Vagina (tissue), 2 donors: ENCODE results near the gene PRDM5. TPM values are rescaled to one million over a fixed set of nuclear protein-coding genes. Genes with fewer than 3 reads are reported as not detected.

Experiments
- DNase-seq, 2 donors: peaks; one replicate each; pipeline ENCODE4 v3.0.0-alpha.2; 2017; ENCODE audit errors: extremely low spot score in 2 of 2
- H3K27ac ChIP-seq: fragments of 200-600 bp; sonication (generic); one replicate; pipeline ENCODE4 v1.5.1; 2019
- H3K27me3 ChIP-seq: fragments of 200-600 bp; sonication (generic); one replicate; pipeline ENCODE4 v1.5.1; 2019
- H3K36me3 ChIP-seq, 2 donors: fragments of 200-600 bp; sonication (generic); one replicate each; pipeline ENCODE4 v1.5.1; 2017 to 2019
- H3K4me1 ChIP-seq: fragments of 200-600 bp; sonication (generic); one replicate; pipeline ENCODE4 v1.5.1; 2019
- H3K4me3 ChIP-seq, 2 donors: fragments of 200-600 bp; sonication (generic); 1 replicate in 1 of 2; 2 replicates in 1 of 2; pipeline ENCODE4 v1.5.1; 2016 to 2019
- H3K9me3 ChIP-seq: fragments of 200-600 bp; sonication (generic); one replicate; pipeline ENCODE4 v1.5.1; 2019
- POLR2A ChIP-seq, 2 donors: fragments of 450-650 bp; IDR thresholded peaks; one replicate each; pipeline ENCODE4 v1.6.1; 2017; ENCODE audit warnings: antibody characterized with exemption in 2 of 2, mild to moderate bottlenecking in 2 of 2, moderate library complexity in 2 of 2
- POLR2AphosphoS5 ChIP-seq, 2 donors: sonication (generic); formaldehyde crosslinking; IDR thresholded peaks; one replicate each; pipeline ENCODE4 v1.9.0; 2017; ENCODE audit warnings: antibody characterized with exemption in 2 of 2, mild to moderate bottlenecking in 2 of 2, low read depth in 1 of 2; ENCODE audit not compliant: insufficient read depth in 1 of 2
- intact Hi-C: fragments of 100-400 bp; cut with DNase I; formaldehyde crosslinking; loops from one replicate; pipeline ENCODE4 v1.15.1; 2023
- total RNA-seq: library from RNA; depleted of rRNA; stranded (reverse); fragments of >200 nt; gene quantifications from one replicate; pipeline ENCODE4 v1.2.3, GENCODE V29; 2016
- TF ChIP-seq, protein P1 (sequence below), 3 experiments: fragments of 450-650 bp in 2 of 3; fragments of 200-600 bp in 1 of 3; sonication (generic) in 1 of 3; IDR thresholded peaks; one replicate each; pipeline ENCODE4 v1.5.1; 2017 to 2019; ENCODE audit warnings: antibody characterized with exemption in 3 of 3, mild to moderate bottlenecking in 2 of 3, moderate library complexity in 2 of 3

The PRDM5 gene
- total RNA-seq, 1 donor from 2014 or later, result 15.2 TPM

DNA sequence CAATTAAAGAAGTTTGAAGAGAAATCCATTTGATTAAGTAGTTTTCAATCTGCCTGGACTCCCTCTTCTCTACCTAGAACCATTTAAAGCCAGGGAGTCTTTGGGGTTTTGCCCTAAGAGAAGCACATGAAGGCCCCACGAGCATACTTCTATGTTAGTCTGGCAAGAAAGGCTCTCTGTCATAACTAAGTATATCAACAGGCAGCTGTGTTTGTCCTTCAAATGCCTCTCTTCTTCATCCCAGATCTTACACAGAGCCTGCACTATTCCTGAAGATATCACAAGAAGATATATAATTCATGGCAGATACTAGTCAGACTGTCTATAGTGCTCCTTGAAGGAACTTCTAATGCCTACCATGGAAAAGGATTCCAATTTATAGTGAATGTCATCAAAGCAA is 206.2 kb downstream of the PRDM5 start:
- no peaks in the 10 kb centered on the region for H3K27me3 ChIP-seq
- H3K9me3 ChIP-seq, result no peaks in the 10 kb centered on the region
- TF ChIP-seq POLR2AphosphoS5 (IDR thresholded peaks at IDR 0.05; ENCODE audit: insufficient read depth in 1 of 2, low read depth in 1 of 2) (no peak), POLR2A (IDR thresholded peaks at IDR 0.05) (no peak)
- TF ChIP-seq, protein P1, sequence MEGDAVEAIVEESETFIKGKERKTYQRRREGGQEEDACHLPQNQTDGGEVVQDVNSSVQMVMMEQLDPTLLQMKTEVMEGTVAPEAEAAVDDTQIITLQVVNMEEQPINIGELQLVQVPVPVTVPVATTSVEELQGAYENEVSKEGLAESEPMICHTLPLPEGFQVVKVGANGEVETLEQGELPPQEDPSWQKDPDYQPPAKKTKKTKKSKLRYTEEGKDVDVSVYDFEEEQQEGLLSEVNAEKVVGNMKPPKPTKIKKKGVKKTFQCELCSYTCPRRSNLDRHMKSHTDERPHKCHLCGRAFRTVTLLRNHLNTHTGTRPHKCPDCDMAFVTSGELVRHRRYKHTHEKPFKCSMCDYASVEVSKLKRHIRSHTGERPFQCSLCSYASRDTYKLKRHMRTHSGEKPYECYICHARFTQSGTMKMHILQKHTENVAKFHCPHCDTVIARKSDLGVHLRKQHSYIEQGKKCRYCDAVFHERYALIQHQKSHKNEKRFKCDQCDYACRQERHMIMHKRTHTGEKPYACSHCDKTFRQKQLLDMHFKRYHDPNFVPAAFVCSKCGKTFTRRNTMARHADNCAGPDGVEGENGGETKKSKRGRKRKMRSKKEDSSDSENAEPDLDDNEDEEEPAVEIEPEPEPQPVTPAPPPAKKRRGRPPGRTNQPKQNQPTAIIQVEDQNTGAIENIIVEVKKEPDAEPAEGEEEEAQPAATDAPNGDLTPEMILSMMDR (IDR thresholded peaks at IDR 0.05), result no peak
- DNase-seq, result no peak
- H3K4me1 ChIP-seq, result no peaks in the 10 kb centered on the region
- no peaks in the 10 kb centered on the region for H3K36me3 ChIP-seq
- no peak overlapping the region for H3K4me3 ChIP-seq
- intact Hi-C loops, result no loop called here
- no peak overlapping the region for H3K27ac ChIP-seq

DNA sequence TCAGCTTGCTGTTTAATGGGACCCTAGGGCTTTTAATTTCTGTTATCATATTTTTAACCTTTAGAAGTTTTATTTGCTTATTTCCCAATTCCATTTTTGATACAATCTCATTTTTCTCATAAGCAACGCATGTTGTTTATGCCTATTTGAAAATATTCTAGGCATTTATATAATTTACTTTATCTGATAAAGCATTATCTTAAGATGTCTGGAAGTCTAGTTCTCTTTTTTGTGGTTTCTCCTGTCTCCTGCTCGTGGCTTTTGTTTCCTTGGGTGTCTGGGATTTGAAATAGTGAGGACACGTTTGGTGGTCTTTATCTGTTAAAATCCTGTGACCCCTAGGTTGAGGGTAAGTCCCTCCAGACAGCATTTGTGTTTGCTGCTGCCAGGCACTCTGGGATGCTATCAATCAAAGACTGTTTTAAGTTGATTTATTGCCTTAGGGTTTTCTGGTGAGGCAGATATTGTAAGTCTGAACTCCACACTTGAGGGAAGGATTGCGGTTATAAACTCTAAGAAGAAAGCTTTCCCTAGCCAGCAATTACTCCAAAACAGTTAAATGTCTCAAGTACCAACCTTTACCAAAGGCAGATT is 208.0 kb downstream of the PRDM5 start:
- Histone ChIP-seq H3K4me1 (no peaks in the 10 kb centered on the region), H3K27ac (no peak overlapping the region), H3K9me3 (no peaks in the 10 kb centered on the region), H3K27me3 (no peaks in the 10 kb centered on the region), H3K36me3 (no peaks in the 10 kb centered on the region), H3K4me3 (no peak overlapping the region)
- TF ChIP-seq, protein P1 (IDR thresholded peaks at IDR 0.05), result no peak
- TF ChIP-seq POLR2A (IDR thresholded peaks at IDR 0.05) (no peak), POLR2AphosphoS5 (IDR thresholded peaks at IDR 0.05; ENCODE audit: insufficient read depth in 1 of 2, low read depth in 1 of 2) (no peak)
- intact Hi-C loops, result no loop called here
- DNase-seq, result no peak

DNA sequence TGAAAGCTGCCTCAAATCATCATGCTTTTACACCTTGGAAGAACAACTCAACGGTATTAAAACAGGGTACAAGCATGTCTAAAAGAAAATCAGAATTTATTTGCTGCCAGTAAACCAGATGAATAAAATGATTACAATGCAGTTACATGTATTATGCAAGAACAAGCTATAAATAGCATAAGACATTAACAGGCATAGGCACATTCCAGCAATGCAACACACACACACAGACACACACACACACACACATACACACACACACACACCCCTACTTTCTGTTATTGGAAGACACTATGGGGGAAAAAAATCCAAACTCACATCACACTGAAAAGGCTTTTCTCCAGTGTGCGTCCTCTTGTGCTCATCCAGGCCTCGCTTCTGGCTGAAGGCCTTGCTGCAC is 212.5 kb downstream of the PRDM5 start:
- no peak overlapping the region for H3K4me3 ChIP-seq
- no peak for DNase-seq
- H3K27ac ChIP-seq, result no peak overlapping the region
- intact Hi-C loops, result no loop called here
- H3K9me3 ChIP-seq, result no peaks in the 10 kb centered on the region
- H3K4me1 ChIP-seq, result no peaks in the 10 kb centered on the region
- H3K36me3 ChIP-seq, result peaks cover 0 to 7% of the 10 kb centered on the region in 2 donors
- TF ChIP-seq, protein P1 (IDR thresholded peaks at IDR 0.05), result no peak
- TF ChIP-seq POLR2AphosphoS5 (IDR thresholded peaks at IDR 0.05; ENCODE audit: insufficient read depth in 1 of 2, low read depth in 1 of 2) (no peak), POLR2A (IDR thresholded peaks at IDR 0.05) (no peak)
- no peaks in the 10 kb centered on the region for H3K27me3 ChIP-seq

DNA sequence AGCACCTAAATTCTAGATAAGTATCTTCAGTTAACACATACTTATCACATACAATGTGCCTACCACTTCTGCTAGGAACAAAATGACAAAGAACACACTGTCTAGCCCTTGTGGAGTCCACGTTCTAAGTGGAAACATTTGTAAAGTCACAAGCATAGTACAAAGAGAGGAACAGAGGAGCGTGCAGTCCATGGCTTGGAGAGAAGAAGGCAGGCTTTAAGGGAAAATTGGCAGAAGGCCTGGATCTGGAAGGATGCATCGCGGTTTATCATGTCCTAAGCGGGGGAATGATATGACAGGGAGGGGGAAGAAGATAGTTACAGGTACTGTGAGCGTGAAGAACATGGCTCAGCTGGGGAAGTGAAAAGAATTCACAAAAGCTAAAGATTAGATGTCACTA is 218.0 kb downstream of the PRDM5 start:
- peaks cover 0 to 7% of the 10 kb centered on the region in 2 donors for H3K36me3 ChIP-seq
- H3K27ac ChIP-seq, result no peak overlapping the region
- intact Hi-C loops, result no loop called here
- TF ChIP-seq POLR2AphosphoS5 (IDR thresholded peaks at IDR 0.05; ENCODE audit: insufficient read depth in 1 of 2, low read depth in 1 of 2), result no peak
- TF ChIP-seq, protein P1 (IDR thresholded peaks at IDR 0.05), result no peak
- no peak for TF ChIP-seq POLR2A (IDR thresholded peaks at IDR 0.05)
- no peaks in the 10 kb centered on the region for H3K9me3 ChIP-seq
- no peak overlapping the region for H3K4me3 ChIP-seq
- H3K4me1 ChIP-seq, result no peaks in the 10 kb centered on the region
- DNase-seq, result no peak
- no peaks in the 10 kb centered on the region for H3K27me3 ChIP-seq

DNA sequence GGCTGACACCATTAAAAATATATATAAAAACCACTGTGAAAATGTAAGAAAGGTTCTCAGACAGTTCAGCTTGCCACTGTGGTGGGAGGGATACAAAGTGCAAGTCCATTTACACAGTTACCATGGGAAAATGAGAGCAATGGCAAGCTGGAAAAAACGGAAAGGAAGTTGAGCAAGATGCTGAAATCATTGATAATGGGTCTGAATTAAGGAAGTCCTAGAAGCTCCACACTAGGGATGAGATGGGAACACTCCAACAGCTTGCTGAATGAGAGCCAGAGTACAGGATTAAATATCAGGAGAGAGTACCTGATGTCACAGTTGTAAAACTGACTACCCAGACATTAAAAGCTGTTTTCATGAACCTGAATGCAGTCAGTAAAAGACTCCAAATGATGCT is 218.6 kb downstream of the PRDM5 start:
- TF ChIP-seq POLR2A (IDR thresholded peaks at IDR 0.05) (no peak), POLR2AphosphoS5 (IDR thresholded peaks at IDR 0.05; ENCODE audit: insufficient read depth in 1 of 2, low read depth in 1 of 2) (no peak)
- TF ChIP-seq, protein P1 (IDR thresholded peaks at IDR 0.05), result no peak
- Histone ChIP-seq H3K27ac (no peak overlapping the region), H3K27me3 (no peaks in the 10 kb centered on the region), H3K4me1 (no peaks in the 10 kb centered on the region), H3K36me3 (peaks cover 0 to 7% of the 10 kb centered on the region in 2 donors), H3K9me3 (no peaks in the 10 kb centered on the region), H3K4me3 (no peak overlapping the region)
- intact Hi-C loops, result no loop called here
- no peak for DNase-seq
